Thoracic aorta (tissue), 2 donors: Measurements from ENCODE around the gene GPX5. TPM values are rescaled to one million over a fixed set of nuclear protein-coding genes. Genes with fewer than 3 reads are reported as not detected.

Experiments
- ATAC-seq: fragments of 150-250 bp; one replicate; pipeline ENCODE4 v1.8.0; 2017; ENCODE audit warnings: low read depth; ENCODE audit not compliant: insufficient number of reproducible peaks, low FRiP score
- DNase-seq: peaks from one replicate; pipeline ENCODE4 v3.0.0-alpha.2; 2020; ENCODE audit warnings: low spot score
- H3K27ac ChIP-seq, 2 donors: fragments of 200-600 bp; sonication (generic); 1 replicate in 1 of 2; 2 replicates in 1 of 2; pipeline ENCODE4 v1.5.1; 2016; ENCODE audit warnings: mild to moderate bottlenecking in 2 of 2, moderate library complexity in 2 of 2
- H3K27me3 ChIP-seq: fragments of 200-600 bp; sonication (generic); replicated peaks from 2 replicates; pipeline ENCODE4 v1.6.0; 2016; ENCODE audit warnings: mild to moderate bottlenecking; ENCODE audit not compliant: insufficient read depth
- H3K36me3 ChIP-seq: fragments of 200-600 bp; sonication (generic); one replicate; pipeline ENCODE4 v1.5.1; 2016
- H3K4me1 ChIP-seq, 2 donors: fragments of 200-600 bp; sonication (generic); 1 replicate in 1 of 2; 2 replicates in 1 of 2; pipeline versions ENCODE4 v1.5.1 to v1.6.0; 2016; ENCODE audit warnings: low read depth in 2 of 2, mild to moderate bottlenecking in 1 of 2; ENCODE audit not compliant: control insufficient read depth in 1 of 2
- H3K4me3 ChIP-seq: fragments of 200-600 bp; sonication (generic); 2 replicates; pipeline ENCODE4 v1.5.1; 2016; ENCODE audit warnings: mild to moderate bottlenecking
- H3K9me3 ChIP-seq: fragments of 200-600 bp; sonication (generic); 2 replicates; pipeline ENCODE4 v1.5.1; 2016
- CTCF ChIP-seq: fragments of 200-600 bp; sonication (generic); IDR thresholded peaks from one replicate; pipeline ENCODE4 v1.5.1; 2019; ENCODE audit warnings: antibody characterized with exemption
- total RNA-seq, 2 donors: library from RNA; depleted of rRNA; stranded (reverse); fragments of >200 nt; gene quantifications; one replicate each; pipeline versions ENCODE4 v1.1.0 to v1.2.3, GENCODE V29; 2016

Gene GPX5
- total RNA-seq, 2 donors from 2014 or later = not detected

- Histone ChIP-seq H3K4me1 (no peaks in the 10 kb centered on the region), H3K9me3 (no peaks in the 10 kb centered on the region), H3K4me3 (no peak overlapping the region), H3K27me3 (no peaks in the 10 kb centered on the region), H3K36me3 (no peaks in the 10 kb centered on the region), H3K27ac (no peak overlapping the region)
- TF ChIP-seq CTCF = no peak
- DNase-seq (no peak), ATAC-seq (no peak)
Measured at GRCh38 chr6:28565823-28566526, 40.3 kb downstream of the GPX5 start.

GRCh38 chr6:28566527-28567252, 41.0 kb downstream of the GPX5 start:
- no peak for TF ChIP-seq CTCF
- Histone ChIP-seq H3K9me3 (no peaks in the 10 kb centered on the region), H3K4me1 (no peaks in the 10 kb centered on the region), H3K36me3 (no peaks in the 10 kb centered on the region), H3K27me3 (no peaks in the 10 kb centered on the region), H3K27ac (no peak overlapping the region), H3K4me3 (no peak overlapping the region)
- ATAC-seq (no peak), DNase-seq (no peak)

- no peak for ATAC-seq
- H3K4me1 ChIP-seq = no peaks in the 10 kb centered on the region
- DNase-seq = no peak
- TF ChIP-seq CTCF = no peak
- H3K27ac ChIP-seq = no peak overlapping the region
- H3K27me3 ChIP-seq = no peaks in the 10 kb centered on the region
- no peaks in the 10 kb centered on the region for H3K9me3 ChIP-seq
- no peaks in the 10 kb centered on the region for H3K36me3 ChIP-seq
- H3K4me3 ChIP-seq = no peak overlapping the region
Measured at GRCh38 chr6:28567506-28567905, 41.8 kb downstream of the GPX5 start.

- DNase-seq (no peak), ATAC-seq (no peak)
- Histone ChIP-seq H3K9me3 (no peaks in the 10 kb centered on the region), H3K4me1 (no peaks in the 10 kb centered on the region), H3K36me3 (no peaks in the 10 kb centered on the region), H3K27ac (no peak overlapping the region), H3K4me3 (no peak overlapping the region), H3K27me3 (no peaks in the 10 kb centered on the region)
- TF ChIP-seq CTCF = no peak
Measured at GRCh38 chr6:28568515-28569108, 42.9 kb downstream of the GPX5 start.

- no peaks in the 10 kb centered on the region for H3K4me1 ChIP-seq
- no peak for DNase-seq
- H3K4me3 ChIP-seq = no peak overlapping the region
- no peaks in the 10 kb centered on the region for H3K9me3 ChIP-seq
- no peak overlapping the region for H3K27ac ChIP-seq
- no peaks in the 10 kb centered on the region for H3K36me3 ChIP-seq
- no peak for TF ChIP-seq CTCF
- no peaks in the 10 kb centered on the region for H3K27me3 ChIP-seq
- ATAC-seq = no peak
Measured at GRCh38 chr6:28569748-28570147, 44.1 kb downstream of the GPX5 start.
